Measurements from ENCODE around the gene VEPH1. TPM values are rescaled to one million over a fixed set of nuclear protein-coding genes. Genes with fewer than 3 reads are reported as not detected.

The VEPH1 gene
- total RNA-seq, 1 experiment from 2014 or later, result 27.3 TPM

DNA sequence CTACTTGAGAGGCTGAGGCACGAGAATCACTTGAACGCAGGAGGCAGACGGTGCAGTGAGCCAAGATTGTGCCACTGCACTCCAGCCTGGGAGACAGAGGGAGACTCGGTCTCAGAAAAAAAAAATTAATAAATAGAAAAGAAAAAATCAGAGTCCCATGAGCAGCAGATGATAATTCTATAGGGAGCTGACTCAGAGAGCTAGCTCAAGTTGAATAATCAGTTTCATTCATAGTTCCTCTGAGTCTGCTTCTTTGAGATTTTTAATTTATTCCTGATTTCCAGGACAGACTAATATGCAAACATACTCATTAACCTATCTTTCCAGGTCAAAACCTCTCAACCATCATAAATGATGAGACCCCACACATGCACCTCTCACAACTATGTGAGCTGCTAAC, 121.6 kb downstream of the VEPH1 start:
- Histone ChIP-seq H3F3A (ENCODE audit: low read length, unreplicated experiment) (no peaks in the 10 kb centered on the region), H3K9me2 (replicated peaks; ENCODE audit: low read length) (no peaks in the 10 kb centered on the region), H3K9me3 (ENCODE audit: low read length) (no peaks in the 10 kb centered on the region), H3K4me1 (ENCODE audit: insufficient read depth, low read length) (no peaks in the 10 kb centered on the region), H3K27me3 (ENCODE audit: low read length) (no peaks in the 10 kb centered on the region), H3K27ac (ENCODE audit: low read length) (no peak overlapping the region), H3K4me3 (ENCODE audit: low read length) (no peak overlapping the region), H4K20me1 (ENCODE audit: low read length) (no peaks in the 10 kb centered on the region), H3K9ac (ENCODE audit: low read length) (no peak overlapping the region), H3K36me3 (ENCODE audit: low read depth, low read length) (no peaks in the 10 kb centered on the region), H3K79me2 (ENCODE audit: low read length) (no peaks in the 10 kb centered on the region), H3K4me2 (ENCODE audit: low read length) (no peak overlapping the region), H2AFZ (ENCODE audit: low read length) (no peak overlapping the region)
- CTCF ChIA-PET, result interaction anchor here (1.2 kb wide), 1 partner anchor 118 kb away, joined by 4 read pairs; no protein-coding TSS in a partner anchor
- no TSS peak for BruUV-seq (replicated peaks)
- POLR2A ChIA-PET (ENCODE audit: unreplicated experiment), result no interaction called here
- TF ChIP-seq EZH2phosphoT487 (IDR thresholded peaks at IDR 0.05; ENCODE audit: borderline replicate concordance, low read length), result no peak
- TF ChIP-seq, protein P1, sequence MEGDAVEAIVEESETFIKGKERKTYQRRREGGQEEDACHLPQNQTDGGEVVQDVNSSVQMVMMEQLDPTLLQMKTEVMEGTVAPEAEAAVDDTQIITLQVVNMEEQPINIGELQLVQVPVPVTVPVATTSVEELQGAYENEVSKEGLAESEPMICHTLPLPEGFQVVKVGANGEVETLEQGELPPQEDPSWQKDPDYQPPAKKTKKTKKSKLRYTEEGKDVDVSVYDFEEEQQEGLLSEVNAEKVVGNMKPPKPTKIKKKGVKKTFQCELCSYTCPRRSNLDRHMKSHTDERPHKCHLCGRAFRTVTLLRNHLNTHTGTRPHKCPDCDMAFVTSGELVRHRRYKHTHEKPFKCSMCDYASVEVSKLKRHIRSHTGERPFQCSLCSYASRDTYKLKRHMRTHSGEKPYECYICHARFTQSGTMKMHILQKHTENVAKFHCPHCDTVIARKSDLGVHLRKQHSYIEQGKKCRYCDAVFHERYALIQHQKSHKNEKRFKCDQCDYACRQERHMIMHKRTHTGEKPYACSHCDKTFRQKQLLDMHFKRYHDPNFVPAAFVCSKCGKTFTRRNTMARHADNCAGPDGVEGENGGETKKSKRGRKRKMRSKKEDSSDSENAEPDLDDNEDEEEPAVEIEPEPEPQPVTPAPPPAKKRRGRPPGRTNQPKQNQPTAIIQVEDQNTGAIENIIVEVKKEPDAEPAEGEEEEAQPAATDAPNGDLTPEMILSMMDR (conservative IDR thresholded peaks at IDR 0.05; ENCODE audit: low read depth, low read length), result no peak
- no peak for TF ChIP-seq EZH2 (IDR thresholded peaks at IDR 0.05; ENCODE audit: low read length, unreplicated experiment)
- ATAC-seq (no peak), DNase-seq (no peak)
- intact Hi-C loops (cut with micrococcal nuclease), result no loop called here

DNA sequence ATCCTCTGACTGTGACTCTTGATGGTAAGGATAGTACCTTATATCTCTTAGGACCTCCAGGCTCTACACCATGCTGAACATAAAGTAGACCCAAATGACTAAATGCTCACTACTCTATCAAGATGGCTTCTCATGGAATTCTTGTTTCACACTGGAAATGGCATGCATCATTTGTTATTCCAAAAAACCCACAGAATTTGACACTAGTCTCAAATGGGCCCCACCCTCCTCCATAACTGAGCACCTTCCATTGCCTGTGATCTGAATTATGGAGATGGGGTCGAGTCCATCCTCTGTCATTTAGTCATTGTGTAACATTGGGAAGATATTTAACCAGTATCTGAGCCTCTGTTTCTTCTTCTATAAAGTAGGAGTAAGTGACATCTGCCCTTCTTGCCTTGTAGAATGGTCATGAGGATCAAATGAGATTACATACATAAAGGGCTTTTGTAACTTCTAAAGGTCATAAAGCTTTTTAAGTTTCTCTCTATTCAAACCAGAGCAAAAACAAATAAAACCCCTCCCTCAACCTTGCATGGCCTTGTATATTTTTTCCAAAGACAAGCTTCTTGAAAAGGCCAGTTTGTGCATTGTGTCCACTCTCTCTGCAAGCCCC, 123.6 kb downstream of the VEPH1 start:
- intact Hi-C loops (cut with micrococcal nuclease), result no loop called here
- Histone ChIP-seq H3K9me3 (ENCODE audit: low read length) (no peaks in the 10 kb centered on the region), H3K36me3 (ENCODE audit: low read depth, low read length) (no peaks in the 10 kb centered on the region), H3K4me3 (ENCODE audit: low read length) (no peak overlapping the region), H3K4me1 (ENCODE audit: insufficient read depth, low read length) (no peaks in the 10 kb centered on the region), H3K27ac (ENCODE audit: low read length) (no peak overlapping the region), H2AFZ (ENCODE audit: low read length) (no peak overlapping the region), H3K4me2 (ENCODE audit: low read length) (no peak overlapping the region), H3K27me3 (ENCODE audit: low read length) (no peaks in the 10 kb centered on the region), H3K9ac (ENCODE audit: low read length) (no peak overlapping the region), H3K9me2 (replicated peaks; ENCODE audit: low read length) (no peaks in the 10 kb centered on the region), H3F3A (ENCODE audit: low read length, unreplicated experiment) (no peaks in the 10 kb centered on the region), H3K79me2 (ENCODE audit: low read length) (no peaks in the 10 kb centered on the region), H4K20me1 (ENCODE audit: low read length) (no peaks in the 10 kb centered on the region)
- DNase-seq, result no peak
- BruUV-seq (replicated peaks), result no TSS peak
- POLR2A ChIA-PET (ENCODE audit: unreplicated experiment), result no interaction called here
- TF ChIP-seq EZH2 (IDR thresholded peaks at IDR 0.05; ENCODE audit: low read length, unreplicated experiment), result no peak
- TF ChIP-seq, protein P1 (conservative IDR thresholded peaks at IDR 0.05; ENCODE audit: low read depth, low read length), result no peak
- TF ChIP-seq EZH2phosphoT487 (IDR thresholded peaks at IDR 0.05; ENCODE audit: borderline replicate concordance, low read length), result no peak
- no peak for ATAC-seq
- CTCF ChIA-PET, result no interaction called here

DNA sequence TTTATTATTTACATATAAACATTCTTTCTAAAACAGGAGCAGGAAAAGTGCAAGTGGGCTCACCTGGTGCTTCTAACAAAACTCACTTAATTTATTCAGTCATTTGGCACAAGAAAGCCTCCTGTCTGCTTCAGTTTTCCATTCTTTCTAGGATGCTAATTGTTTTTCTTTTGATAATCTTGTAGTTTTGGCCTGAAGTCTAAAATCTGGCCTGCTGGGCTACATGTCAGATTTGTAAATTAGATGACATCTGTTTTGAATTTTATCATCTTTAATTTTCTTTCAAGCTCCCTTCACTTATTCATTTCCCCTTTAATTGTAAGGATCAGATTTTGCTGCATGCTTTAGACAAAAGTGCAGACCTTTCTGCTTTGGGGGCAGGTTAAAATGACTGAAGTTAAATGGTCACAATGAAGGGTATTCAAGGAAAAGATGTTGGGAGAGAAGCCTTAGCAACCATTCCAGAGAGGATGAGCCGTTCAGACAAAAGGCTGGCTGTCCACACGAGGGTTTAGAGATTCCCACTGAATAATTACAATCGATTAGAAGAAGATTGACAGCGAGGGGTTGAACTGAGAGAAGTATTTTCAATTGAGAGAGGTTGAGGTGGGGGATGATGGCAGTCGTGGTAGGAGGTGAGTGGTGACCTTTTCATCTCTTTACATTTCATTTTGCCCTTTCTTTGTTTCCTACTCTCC, 126.5 kb downstream of the VEPH1 start:
- H3K4me2 ChIP-seq (ENCODE audit: low read length), result no peak overlapping the region
- H3K9ac ChIP-seq (ENCODE audit: low read length), result no peak overlapping the region
- no peaks in the 10 kb centered on the region for H4K20me1 ChIP-seq (ENCODE audit: low read length)
- H3K9me2 ChIP-seq (replicated peaks; ENCODE audit: low read length), result no peaks in the 10 kb centered on the region
- ChIA-PET CTCF (no interaction called here), POLR2A (ENCODE audit: unreplicated experiment) (no interaction called here)
- BruUV-seq (replicated peaks), result no TSS peak
- no peak for ATAC-seq
- no peaks in the 10 kb centered on the region for H3K9me3 ChIP-seq (ENCODE audit: low read length)
- no peaks in the 10 kb centered on the region for H3K79me2 ChIP-seq (ENCODE audit: low read length)
- H3K4me3 ChIP-seq (ENCODE audit: low read length), result no peak overlapping the region
- DNase-seq, result no peak
- no peaks in the 10 kb centered on the region for H3F3A ChIP-seq (ENCODE audit: low read length, unreplicated experiment)
- no peak for TF ChIP-seq EZH2phosphoT487 (IDR thresholded peaks at IDR 0.05; ENCODE audit: borderline replicate concordance, low read length)
- TF ChIP-seq EZH2 (IDR thresholded peaks at IDR 0.05; ENCODE audit: low read length, unreplicated experiment), result no peak
- TF ChIP-seq, protein P1 (conservative IDR thresholded peaks at IDR 0.05; ENCODE audit: low read depth, low read length), result no peak
- intact Hi-C loops (cut with micrococcal nuclease), result no loop called here
- H2AFZ ChIP-seq (ENCODE audit: low read length), result no peak overlapping the region
- no peaks in the 10 kb centered on the region for H3K4me1 ChIP-seq (ENCODE audit: insufficient read depth, low read length)
- no peaks in the 10 kb centered on the region for H3K36me3 ChIP-seq (ENCODE audit: low read depth, low read length)
- H3K27ac ChIP-seq (ENCODE audit: low read length), result no peak overlapping the region
- no peaks in the 10 kb centered on the region for H3K27me3 ChIP-seq (ENCODE audit: low read length)

Measured in PC-3 (cell line).